GM19397 (cell line): ENCODE data around the gene MRS2.

Experiments used
- ATAC-seq: cut with Tn5 transposase; IDR thresholded peaks from one replicate; pipeline ENCODE4 v1.9.1; 2021; ENCODE audit warnings: mild to moderate bottlenecking, moderate library complexity; ENCODE audit not compliant: unreplicated experiment

The MRS2 gene

DNA sequence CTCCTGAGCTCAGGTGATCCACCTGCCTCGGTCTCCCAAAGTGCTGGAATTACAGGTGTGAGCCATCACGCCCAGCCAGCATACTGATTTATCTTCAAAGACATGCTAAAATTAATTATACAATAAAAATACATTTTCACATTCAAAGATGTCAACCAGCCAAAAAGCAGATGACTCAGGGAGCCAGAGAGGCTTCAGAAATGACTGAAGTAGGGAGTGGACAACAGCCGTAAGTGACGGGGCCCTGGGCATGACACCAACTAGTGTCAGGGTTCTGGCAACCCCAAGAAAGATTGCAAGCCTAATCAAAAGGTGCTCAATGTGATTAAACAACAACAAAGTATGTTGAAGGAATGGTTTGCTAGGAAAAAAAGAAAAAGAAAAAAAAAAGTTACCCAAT lies 58.2 kb downstream of the MRS2 start:
- ATAC-seq, result no peak

GRCh38 chr6:24464253-24465038 lies 61.7 kb downstream of the MRS2 start:
- ATAC-seq, result no peak

- no peak for ATAC-seq
Observed at GRCh38 chr6:24469811-24470210, 67.1 kb downstream of the MRS2 start.

GRCh38 chr6:24472181-24472580 lies 69.4 kb downstream of the MRS2 start:
- ATAC-seq, result no peak
